Mucosa of descending colon (tissue), 3 donors: Measurements from ENCODE around the gene SLC30A7. TPM values are rescaled to one million over a fixed set of nuclear protein-coding genes. Genes with fewer than 3 reads are reported as not detected.

Experiments
- ATAC-seq: fragments of 200-7000 bp; cut with Tn5 transposase; one replicate; pipeline ENCODE4 v1.9.1; 2020; ENCODE audit warnings: mild to moderate bottlenecking, moderate library complexity
- DNase-seq, 3 donors: peaks; one replicate each; pipeline ENCODE4 v3.0.0-alpha.2; 2020
- H3K36me3 ChIP-seq: fragments of 200-600 bp; one replicate; pipeline ENCODE4 v1.8.0; 2021; ENCODE audit warnings: low read depth, mild to moderate bottlenecking
- H3K4me1 ChIP-seq: fragments of 200-600 bp; one replicate; pipeline ENCODE4 v1.8.0; 2021; ENCODE audit warnings: low read depth, mild to moderate bottlenecking
- H3K4me3 ChIP-seq: fragments of 200-600 bp; one replicate; pipeline ENCODE4 v1.8.0; 2021; ENCODE audit warnings: mild to moderate bottlenecking
- H3K9me3 ChIP-seq: fragments of 200-600 bp; one replicate; pipeline ENCODE4 v1.8.0; 2021; ENCODE audit warnings: mild to moderate bottlenecking
- CTCF ChIP-seq: fragments of 200-600 bp; IDR thresholded peaks from one replicate; pipeline ENCODE4 v1.8.0; 2022; ENCODE audit warnings: antibody characterized with exemption, mild to moderate bottlenecking
- intact Hi-C, 2 donors: fragments of 100-400 bp; cut with DNase I in 1 of 2; cut with micrococcal nuclease in 1 of 2; formaldehyde crosslinking; loops; one replicate each; pipeline versions ENCODE4 v1.11.0 to v1.11.1; 2022; cut with DNase I, micrococcal nuclease
- total RNA-seq, 3 donors: library from RNA; stranded (reverse); fragmentation: NEBNext Ultra II Directional in 2 of 3; extraction: Animal tissue kit (Norgen Biotek cat#: 25700) in 2 of 3; gene quantifications; one replicate each; pipeline versions ENCODE4 v1.2.1 to v1.2.4, GENCODE V29; 2021 to 2023
- donor health status: DM: no; HTN: no; CAD: no; lungs with moderate emphysema.
- donor health status: DM: no; HTN: no; CAD: no.
- donor health status: DM: no; HTN: yes; CAD: no.

SLC30A7 gene
- total RNA-seq, 3 donors from 2014 or later = 27.3 to 37.0 (median 35.7) TPM

DNA sequence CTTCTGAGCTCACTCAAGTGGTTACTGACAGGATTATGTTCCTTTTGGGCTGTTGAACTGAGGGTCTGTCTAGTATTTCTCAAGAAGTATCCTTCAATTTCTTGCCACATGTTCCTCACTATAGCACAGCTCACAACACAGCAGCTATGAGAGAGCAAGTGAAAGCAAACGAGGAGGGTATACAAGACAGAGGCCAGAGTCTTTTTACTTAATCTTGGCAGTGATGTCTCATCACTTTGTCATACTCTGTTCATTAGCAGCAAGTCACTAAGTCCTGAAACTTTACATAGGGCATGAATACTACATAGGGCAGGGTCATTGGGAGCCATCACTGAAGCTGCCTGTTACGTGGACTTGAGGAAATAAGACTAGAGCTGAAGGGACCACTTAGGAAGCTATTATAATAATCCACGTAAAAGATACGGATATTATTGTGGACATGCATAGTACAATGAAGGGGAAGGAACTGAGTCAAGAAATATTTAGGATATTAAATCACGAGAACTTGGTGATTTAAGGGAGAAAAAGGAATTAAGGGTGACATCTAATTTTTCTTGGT, 63.7 kb downstream of the SLC30A7 start:
- no peaks in the 10 kb centered on the region for H3K36me3 ChIP-seq
- H3K9me3 ChIP-seq = no peaks in the 10 kb centered on the region
- DNase-seq (no peak), ATAC-seq (no peak)
- intact Hi-C loops = no loop called here
- H3K4me1 ChIP-seq = no peaks in the 10 kb centered on the region
- H3K4me3 ChIP-seq = no peak overlapping the region
- TF ChIP-seq CTCF = no peak

GRCh38 chr1:100960098-100960497, 64.2 kb downstream of the SLC30A7 start:
- intact Hi-C loops = no loop called here
- H3K9me3 ChIP-seq = no peaks in the 10 kb centered on the region
- ATAC-seq = no peak
- no peaks in the 10 kb centered on the region for H3K36me3 ChIP-seq
- no peak for DNase-seq
- no peak overlapping the region for H3K4me3 ChIP-seq
- no peak for TF ChIP-seq CTCF
- no peaks in the 10 kb centered on the region for H3K4me1 ChIP-seq

- Histone ChIP-seq H3K4me3 (no peak overlapping the region), H3K9me3 (no peaks in the 10 kb centered on the region), H3K4me1 (no peaks in the 10 kb centered on the region), H3K36me3 (no peaks in the 10 kb centered on the region)
- no peak for DNase-seq
- no peak for TF ChIP-seq CTCF
- no peak for ATAC-seq
- intact Hi-C loops = no loop called here
Observed at GRCh38 chr1:100968621-100969020, 72.7 kb downstream of the SLC30A7 start.

DNA sequence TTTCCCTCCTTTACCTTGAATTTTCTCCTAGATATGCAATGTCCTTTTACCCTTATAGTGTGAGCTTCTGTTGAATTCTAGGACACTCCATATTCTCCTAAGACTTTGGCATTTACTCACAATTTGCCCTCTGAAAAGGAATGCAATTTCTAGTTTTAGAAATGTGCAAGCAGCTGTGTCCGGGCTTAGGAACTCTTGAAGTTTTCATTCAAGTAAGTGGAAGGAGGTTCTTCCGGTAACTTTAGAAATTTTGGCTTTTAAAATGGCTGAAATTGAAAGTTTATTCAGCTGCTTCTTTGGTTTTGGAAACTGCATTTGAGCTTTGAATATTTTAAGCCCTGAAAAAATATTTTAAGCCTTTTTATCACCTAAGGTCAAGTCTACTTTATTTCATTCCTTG, 73.4 kb downstream of the SLC30A7 start:
- H3K9me3 ChIP-seq = no peaks in the 10 kb centered on the region
- ATAC-seq = no peak
- TF ChIP-seq CTCF = no peak
- DNase-seq = no peak
- H3K36me3 ChIP-seq = no peaks in the 10 kb centered on the region
- intact Hi-C loops = no loop called here
- H3K4me1 ChIP-seq = no peaks in the 10 kb centered on the region
- H3K4me3 ChIP-seq = no peak overlapping the region

GRCh38 chr1:100971021-100971420, 75.1 kb downstream of the SLC30A7 start:
- intact Hi-C loops = no loop called here
- Histone ChIP-seq H3K4me3 (no peak overlapping the region), H3K36me3 (no peaks in the 10 kb centered on the region), H3K4me1 (no peaks in the 10 kb centered on the region), H3K9me3 (no peaks in the 10 kb centered on the region)
- no peak for TF ChIP-seq CTCF
- DNase-seq = no peak
- no peak for ATAC-seq

GRCh38 chr1:100972185-100972584, 76.3 kb downstream of the SLC30A7 start:
- ATAC-seq (no peak), DNase-seq (no peak)
- intact Hi-C loops = no loop called here
- Histone ChIP-seq H3K4me3 (no peak overlapping the region), H3K36me3 (no peaks in the 10 kb centered on the region), H3K9me3 (no peaks in the 10 kb centered on the region), H3K4me1 (no peaks in the 10 kb centered on the region)
- no peak for TF ChIP-seq CTCF
